ENCODE data around the gene PROM1. TPM values are rescaled to one million over a fixed set of nuclear protein-coding genes. Genes with fewer than 3 reads are reported as not detected.

Gene PROM1
- total RNA-seq, 2 experiments from 2014 or later = not detected

DNA sequence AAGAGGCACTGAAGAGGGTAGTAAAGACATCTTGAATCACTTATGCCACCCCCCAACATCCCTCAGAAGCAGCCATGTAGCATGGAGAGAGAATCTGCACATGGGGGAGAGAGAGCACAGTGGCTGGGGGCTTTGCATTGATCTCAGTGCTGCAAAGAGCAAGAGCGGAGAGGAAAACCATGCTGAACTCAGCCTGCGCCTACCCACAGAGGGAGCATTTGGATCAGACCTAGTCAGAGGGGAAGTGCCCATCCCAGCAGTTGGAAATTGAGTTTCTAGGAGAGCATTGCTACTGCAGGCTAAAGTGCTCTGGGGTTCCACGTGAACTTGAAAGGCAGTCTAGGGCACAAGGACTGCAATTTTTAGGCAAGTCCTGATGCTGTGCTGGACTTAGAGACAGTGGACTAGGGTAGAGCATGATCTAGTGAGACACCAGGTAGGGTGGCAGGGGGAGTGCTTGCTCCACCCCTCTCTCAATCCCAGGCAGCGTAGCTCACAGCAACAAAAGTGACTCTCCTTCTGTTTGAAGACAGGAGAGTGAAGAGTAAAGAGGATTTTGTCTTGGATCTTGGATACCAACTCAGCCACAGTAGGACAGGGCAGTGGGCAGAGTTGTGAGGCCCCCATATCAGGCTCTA, 9.0 kb upstream of the PROM1 start:
- Mint-ChIP-seq H3K36me3 (no peaks in the 10 kb centered on the region), H3K9me3 (no peaks in the 10 kb centered on the region), H3K4me1 (no peaks in the 10 kb centered on the region), H3K27me3 (peaks cover 41% of the 10 kb centered on the region), H3K27ac (no peak overlapping the region), H3K4me3 (no peak overlapping the region)
- DNase-seq (no peak), ATAC-seq (ENCODE audit: low read depth) (no peak)
- POLR2A ChIA-PET = no interaction called here

DNA sequence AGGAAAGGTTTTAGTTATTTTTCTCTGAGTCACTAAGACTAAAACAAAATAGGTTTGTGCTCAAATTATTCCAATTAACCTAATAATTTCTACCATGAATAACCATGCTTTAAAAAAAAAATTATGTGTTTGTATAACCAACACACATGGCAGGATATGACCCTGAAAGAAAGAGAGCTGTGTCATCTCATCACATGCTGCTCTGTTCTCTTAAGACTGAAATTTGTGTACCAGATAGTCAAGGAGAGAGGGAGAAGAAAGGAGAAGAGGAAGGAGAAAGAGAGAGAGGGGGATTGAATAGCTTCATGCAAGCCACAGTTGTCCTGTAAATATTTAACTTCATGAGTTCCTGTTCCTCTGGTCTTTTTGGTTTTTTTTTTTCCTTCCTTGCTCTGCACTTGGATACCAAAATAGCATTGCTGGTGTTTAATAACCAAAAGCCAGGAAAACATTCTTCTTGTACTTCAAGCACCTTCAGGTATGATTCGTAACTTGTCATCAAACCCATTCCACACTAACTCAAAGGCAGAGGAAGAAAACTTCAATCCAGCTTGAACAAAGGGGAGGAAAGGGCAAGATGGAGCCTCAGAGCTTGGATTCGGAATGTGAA, 6.4 kb upstream of the PROM1 start:
- Mint-ChIP-seq H3K4me1 (no peaks in the 10 kb centered on the region), H3K9me3 (no peaks in the 10 kb centered on the region), H3K36me3 (no peaks in the 10 kb centered on the region), H3K4me3 (no peak overlapping the region), H3K27me3 (peaks cover 42% of the 10 kb centered on the region), H3K27ac (no peak overlapping the region)
- DNase-seq = no peak
- ATAC-seq (ENCODE audit: low read depth) = no peak
- POLR2A ChIA-PET = no interaction called here

DNA sequence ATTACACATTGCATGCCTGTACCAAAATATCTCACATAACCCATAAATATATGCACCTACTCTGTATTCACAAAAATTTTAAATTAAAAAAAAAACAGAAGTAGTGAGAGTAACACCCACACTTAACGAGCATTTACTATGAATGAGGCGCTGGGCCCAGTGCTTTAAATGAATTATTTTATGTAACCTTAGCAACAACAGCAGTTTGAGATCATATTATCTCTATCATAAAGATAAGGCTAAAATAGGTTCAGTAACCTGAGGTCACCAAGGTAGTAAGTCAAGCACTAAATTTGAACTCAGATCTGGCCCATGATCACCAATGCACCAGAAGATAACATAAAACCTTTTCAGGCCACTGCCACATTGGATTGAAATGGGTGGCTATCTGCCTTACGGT, 5.3 kb upstream of the PROM1 start:
- H3K4me1 Mint-ChIP-seq = peaks cover under 1% of the 10 kb centered on the region
- H3K36me3 Mint-ChIP-seq = no peaks in the 10 kb centered on the region
- no peak overlapping the region for H3K27ac Mint-ChIP-seq
- H3K9me3 Mint-ChIP-seq = peaks cover 2% of the 10 kb centered on the region
- ATAC-seq (ENCODE audit: low read depth) = no peak
- no peak for DNase-seq
- peaks cover 52% of the 10 kb centered on the region for H3K27me3 Mint-ChIP-seq
- no peak overlapping the region for H3K4me3 Mint-ChIP-seq
- POLR2A ChIA-PET = no interaction called here

DNA sequence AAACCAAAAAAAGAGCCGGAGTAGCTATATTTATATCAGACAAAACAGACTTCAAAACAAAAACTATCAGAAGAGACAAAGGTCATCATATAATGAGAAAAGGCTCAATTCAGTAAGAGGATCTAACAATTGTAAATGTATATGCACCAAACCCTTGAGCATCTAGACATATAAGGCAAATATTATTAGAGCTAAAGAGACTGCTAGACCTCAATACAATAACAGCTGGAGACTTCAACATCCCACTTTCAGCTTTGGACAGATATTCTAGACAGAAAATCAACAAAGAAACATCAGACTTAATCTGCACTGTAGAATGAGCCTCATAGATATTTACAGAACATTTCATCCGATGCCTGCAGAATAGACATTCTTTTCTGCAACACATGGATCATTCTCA, 4.8 kb upstream of the PROM1 start:
- no peak for DNase-seq
- POLR2A ChIA-PET = no interaction called here
- Mint-ChIP-seq H3K4me3 (no peak overlapping the region), H3K9me3 (peaks cover 2% of the 10 kb centered on the region), H3K36me3 (no peaks in the 10 kb centered on the region), H3K4me1 (peaks cover 3% of the 10 kb centered on the region), H3K27me3 (peaks cover 55% of the 10 kb centered on the region), H3K27ac (no peak overlapping the region)
- no peak for ATAC-seq (ENCODE audit: low read depth)

DNA sequence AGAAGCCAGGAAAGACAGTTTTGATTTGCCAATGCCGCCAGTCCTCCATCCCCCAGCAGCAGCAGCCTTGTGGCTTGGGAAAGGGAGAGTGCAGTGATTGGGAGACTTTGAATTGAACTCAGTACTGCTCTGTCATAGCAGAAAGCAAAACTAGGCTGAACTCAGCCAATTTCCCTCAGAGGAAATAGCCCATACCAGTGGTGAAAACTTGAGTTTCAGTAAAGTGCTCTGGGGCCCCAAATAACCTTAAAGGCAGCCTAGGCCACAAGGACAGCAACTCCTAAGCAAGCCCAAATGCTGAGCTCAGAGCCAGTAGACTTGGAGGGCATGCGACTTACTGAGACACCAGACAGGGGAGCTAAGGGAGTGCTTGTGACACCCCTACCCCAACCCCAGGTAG, 2.0 kb upstream of the PROM1 start:
- Mint-ChIP-seq H3K9me3 (peaks cover 2% of the 10 kb centered on the region), H3K4me3 (no peak overlapping the region), H3K36me3 (no peaks in the 10 kb centered on the region), H3K27me3 (peaks cover 79% of the 10 kb centered on the region), H3K27ac (no peak overlapping the region), H3K4me1 (peaks cover 8% of the 10 kb centered on the region)
- POLR2A ChIA-PET = no interaction called here
- no peak for DNase-seq
- ATAC-seq (ENCODE audit: low read depth) = no peak

DNA sequence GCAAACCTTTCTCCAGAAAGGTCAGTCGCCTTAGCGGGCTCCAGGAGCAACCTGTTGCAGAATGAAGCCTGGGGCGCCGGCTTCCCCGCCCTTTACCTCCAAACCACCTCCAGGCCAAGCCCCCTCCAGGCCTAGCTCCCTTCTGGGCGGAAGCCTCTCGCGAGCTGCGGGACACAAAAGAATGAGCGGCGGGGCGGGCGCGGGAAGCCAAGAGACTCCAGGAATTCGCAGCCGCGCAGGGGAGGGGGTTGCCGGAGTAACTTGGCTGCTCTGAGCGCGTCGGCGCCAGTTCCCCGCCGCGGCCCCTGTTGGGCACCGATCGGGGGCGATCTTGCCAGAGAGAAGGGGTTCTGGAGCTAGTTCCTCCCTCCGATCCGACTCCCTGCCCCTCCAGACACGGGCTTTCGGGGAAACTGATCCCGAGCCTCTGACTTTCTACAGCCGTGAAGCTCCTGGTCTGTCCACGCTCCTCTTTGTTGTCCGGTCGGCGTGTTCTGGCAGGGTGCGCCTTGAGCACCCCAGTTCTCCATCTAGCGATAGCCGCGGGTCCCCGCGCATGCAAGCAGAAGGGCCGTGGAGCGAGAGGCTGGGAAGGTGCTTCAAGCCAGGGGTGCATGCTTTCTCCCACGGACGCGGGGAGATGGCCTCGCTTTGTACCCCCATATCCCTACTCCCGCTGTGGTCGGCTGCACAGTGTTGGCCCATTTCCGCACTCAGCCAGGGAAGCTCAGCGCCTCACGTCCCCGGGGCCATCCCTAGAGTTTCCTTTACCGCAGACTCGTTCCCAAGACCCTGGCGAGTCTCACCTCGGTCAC, 1.2 kb downstream of the PROM1 start:
- POLR2A ChIA-PET = no interaction called here
- Mint-ChIP-seq H3K4me3 (peak overlapping the region; percentile 50), H3K4me1 (peaks cover 8% of the 10 kb centered on the region), H3K9me3 (peaks cover 2% of the 10 kb centered on the region), H3K36me3 (no peaks in the 10 kb centered on the region), H3K27ac (no peak overlapping the region), H3K27me3 (peaks cover 75% of the 10 kb centered on the region)
- peak; percentile 55 for ATAC-seq (ENCODE audit: low read depth)
- peak; percentile 46 for DNase-seq

DNA sequence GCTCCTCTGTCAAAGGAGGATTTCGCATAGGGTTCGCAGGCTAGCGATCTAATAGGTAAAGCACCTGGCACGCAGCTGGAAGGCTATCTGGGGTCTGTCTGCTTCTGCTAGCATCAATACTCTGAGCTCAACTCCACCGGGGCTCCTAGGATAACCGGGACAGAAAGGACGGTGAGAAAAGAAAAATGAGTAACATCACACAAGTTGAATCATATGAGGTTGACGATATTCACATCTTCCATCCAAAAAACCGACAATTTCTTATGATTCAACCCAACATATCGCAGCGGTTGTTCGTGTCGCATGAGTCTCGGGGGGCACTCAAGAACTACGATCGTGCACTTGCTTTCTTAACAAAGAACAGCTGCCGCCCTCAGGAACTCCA, 1.8 kb downstream of the PROM1 start:
- H3K27me3 Mint-ChIP-seq = peaks cover 69% of the 10 kb centered on the region
- H3K36me3 Mint-ChIP-seq = no peaks in the 10 kb centered on the region
- H3K4me1 Mint-ChIP-seq = peaks cover 8% of the 10 kb centered on the region
- peaks cover 2% of the 10 kb centered on the region for H3K9me3 Mint-ChIP-seq
- no peak overlapping the region for H3K27ac Mint-ChIP-seq
- POLR2A ChIA-PET = no interaction called here
- peak overlapping the region; percentile 50 for H3K4me3 Mint-ChIP-seq
- DNase-seq (no peak), ATAC-seq (ENCODE audit: low read depth) (peak; percentile 23)

DNA sequence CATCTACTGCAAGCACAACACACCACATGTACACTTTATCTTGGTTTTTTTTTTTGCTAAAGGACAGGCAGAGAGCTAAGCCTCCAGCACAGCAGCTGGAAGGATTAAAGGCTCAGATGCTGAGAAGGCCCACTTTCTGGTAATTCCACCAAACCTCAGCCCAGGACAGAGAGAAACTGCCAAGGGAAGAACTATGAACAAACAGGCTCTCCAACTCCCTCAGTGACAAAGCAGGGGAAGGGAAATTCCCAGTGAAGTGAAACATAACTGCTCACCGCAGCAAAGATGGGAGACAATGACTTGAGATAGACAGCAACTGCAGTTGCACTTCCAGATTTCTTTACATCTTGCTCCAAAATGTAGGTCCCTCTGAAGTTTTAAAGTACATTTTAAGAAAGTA, 4.8 kb downstream of the PROM1 start:
- H3K4me3 Mint-ChIP-seq = no peak overlapping the region
- no peaks in the 10 kb centered on the region for H3K36me3 Mint-ChIP-seq
- POLR2A ChIA-PET = no interaction called here
- no peak for DNase-seq
- H3K27ac Mint-ChIP-seq = no peak overlapping the region
- no peak for ATAC-seq (ENCODE audit: low read depth)
- H3K9me3 Mint-ChIP-seq = no peaks in the 10 kb centered on the region
- peaks cover 7% of the 10 kb centered on the region for H3K4me1 Mint-ChIP-seq
- H3K27me3 Mint-ChIP-seq = peaks cover 46% of the 10 kb centered on the region

DNA sequence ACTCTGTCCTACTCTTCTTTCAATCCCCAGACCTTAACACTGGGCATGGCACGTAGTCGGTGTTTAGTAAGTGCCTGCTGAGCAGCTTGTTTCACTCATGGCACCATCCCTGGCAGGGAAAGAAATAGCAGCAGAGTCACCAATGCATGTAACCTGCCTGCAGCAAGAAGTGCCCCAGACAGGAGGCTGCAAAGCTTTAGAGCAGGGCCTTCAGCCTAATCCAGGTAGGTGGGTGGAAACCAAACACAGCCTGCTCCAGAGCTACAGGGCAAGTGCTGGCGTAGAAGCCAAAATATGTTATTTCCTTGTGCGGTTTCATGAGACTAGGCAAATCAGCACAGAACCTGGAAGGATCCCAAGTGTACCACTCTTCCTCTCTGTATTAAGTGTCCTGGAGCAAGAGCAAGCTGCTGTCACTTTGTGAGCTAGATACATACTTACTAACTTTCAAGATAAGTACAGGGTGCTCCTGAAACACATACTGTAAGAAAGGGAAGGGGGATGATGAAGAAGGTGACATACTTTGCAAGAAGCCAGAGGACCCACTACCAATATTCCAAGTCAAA, 5.5 kb downstream of the PROM1 start:
- Mint-ChIP-seq H3K4me1 (peaks cover 5% of the 10 kb centered on the region), H3K4me3 (no peak overlapping the region), H3K9me3 (no peaks in the 10 kb centered on the region), H3K36me3 (no peaks in the 10 kb centered on the region), H3K27ac (no peak overlapping the region), H3K27me3 (peaks cover 47% of the 10 kb centered on the region)
- POLR2A ChIA-PET = no interaction called here
- no peak for DNase-seq
- no peak for ATAC-seq (ENCODE audit: low read depth)

DNA sequence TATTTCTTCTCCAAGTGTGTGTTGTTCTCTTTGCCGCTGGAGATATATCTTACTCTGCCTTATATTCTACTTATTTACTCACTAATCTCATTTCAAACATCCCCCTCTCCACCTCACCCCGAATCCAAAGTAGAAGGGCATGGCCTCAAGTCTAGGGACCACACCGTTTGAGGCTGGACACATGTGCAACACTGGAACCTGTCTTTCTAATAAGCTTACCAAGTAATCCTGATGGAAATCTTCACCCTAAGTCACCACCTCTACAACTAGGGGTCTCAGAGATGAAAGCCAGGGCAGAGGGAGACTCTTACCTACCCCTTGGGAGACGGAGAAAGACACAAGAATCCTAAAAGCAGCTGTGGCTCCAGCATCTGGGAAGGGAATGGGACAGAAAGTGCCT, 6.0 kb downstream of the PROM1 start:
- Mint-ChIP-seq H3K36me3 (no peaks in the 10 kb centered on the region), H3K4me3 (no peak overlapping the region), H3K9me3 (no peaks in the 10 kb centered on the region), H3K27me3 (peaks cover 48% of the 10 kb centered on the region), H3K4me1 (peaks cover 5% of the 10 kb centered on the region), H3K27ac (no peak overlapping the region)
- POLR2A ChIA-PET = no interaction called here
- no peak for ATAC-seq (ENCODE audit: low read depth)
- no peak for DNase-seq

DNA sequence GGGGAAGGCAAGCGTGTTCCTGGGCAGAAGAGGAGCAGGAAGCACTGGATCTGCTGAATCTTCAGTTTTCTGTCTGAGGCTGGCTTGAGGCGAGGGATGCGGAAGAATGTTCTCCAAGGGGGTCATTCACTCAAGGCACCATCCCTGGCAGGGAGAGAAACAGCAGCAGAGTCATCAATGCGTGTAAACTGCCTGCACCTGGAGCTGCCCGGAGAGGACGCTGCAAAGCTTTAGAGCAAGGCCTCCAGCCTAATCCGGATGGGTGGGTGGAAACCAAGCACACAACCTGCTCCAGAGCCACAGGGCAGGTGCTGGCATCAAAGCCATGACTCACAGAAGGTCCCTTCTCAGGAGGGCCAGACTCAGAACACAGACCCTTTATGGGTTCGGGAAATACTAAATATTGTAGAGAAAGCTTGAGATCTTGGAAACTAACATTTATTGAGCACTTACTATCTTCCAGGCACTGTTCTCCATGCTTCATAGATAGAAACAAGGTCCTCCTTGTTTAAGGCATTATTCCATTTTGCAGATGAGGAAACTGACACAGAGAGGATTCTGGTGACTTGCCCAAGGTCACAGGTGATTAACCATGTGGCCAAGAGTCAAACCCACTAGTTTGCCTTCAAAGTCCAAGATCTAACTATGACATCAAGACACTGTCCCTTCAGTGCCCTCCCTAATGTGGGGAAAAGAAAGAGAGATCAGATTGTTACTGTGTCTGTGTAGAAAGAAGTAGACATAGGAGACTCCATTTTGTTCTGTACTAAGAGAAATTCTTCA, 7.7 kb downstream of the PROM1 start:
- Mint-ChIP-seq H3K4me1 (peaks cover 3% of the 10 kb centered on the region), H3K27me3 (peaks cover 34% of the 10 kb centered on the region), H3K9me3 (no peaks in the 10 kb centered on the region), H3K4me3 (no peak overlapping the region), H3K36me3 (no peaks in the 10 kb centered on the region), H3K27ac (no peak overlapping the region)
- POLR2A ChIA-PET = no interaction called here
- ATAC-seq (ENCODE audit: low read depth) (no peak), DNase-seq (no peak)

DNA sequence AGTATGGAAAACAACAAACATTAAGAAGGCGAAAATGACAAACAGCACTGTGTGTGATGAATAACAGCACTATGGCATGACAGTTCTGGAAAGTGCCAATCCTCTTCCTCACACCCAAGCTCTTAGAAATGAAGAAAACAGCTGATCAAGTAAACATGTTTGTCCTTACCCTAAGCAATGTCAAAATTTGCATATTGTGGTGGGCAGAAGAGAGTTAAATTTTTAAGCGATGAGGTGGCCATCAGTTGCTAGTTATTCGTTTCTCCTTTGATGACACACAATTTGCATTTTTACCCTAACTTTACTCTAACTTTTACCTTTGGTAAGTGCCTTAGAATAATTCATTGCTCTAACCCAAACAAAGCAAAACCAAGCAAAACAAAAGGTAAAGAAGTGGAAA, 8.8 kb downstream of the PROM1 start:
- no peak overlapping the region for H3K27ac Mint-ChIP-seq
- H3K4me3 Mint-ChIP-seq = no peak overlapping the region
- DNase-seq = no peak
- no peak for ATAC-seq (ENCODE audit: low read depth)
- peaks cover 32% of the 10 kb centered on the region for H3K27me3 Mint-ChIP-seq
- H3K4me1 Mint-ChIP-seq = peaks cover 3% of the 10 kb centered on the region
- H3K36me3 Mint-ChIP-seq = no peaks in the 10 kb centered on the region
- POLR2A ChIA-PET = no interaction called here
- no peaks in the 10 kb centered on the region for H3K9me3 Mint-ChIP-seq

DNA sequence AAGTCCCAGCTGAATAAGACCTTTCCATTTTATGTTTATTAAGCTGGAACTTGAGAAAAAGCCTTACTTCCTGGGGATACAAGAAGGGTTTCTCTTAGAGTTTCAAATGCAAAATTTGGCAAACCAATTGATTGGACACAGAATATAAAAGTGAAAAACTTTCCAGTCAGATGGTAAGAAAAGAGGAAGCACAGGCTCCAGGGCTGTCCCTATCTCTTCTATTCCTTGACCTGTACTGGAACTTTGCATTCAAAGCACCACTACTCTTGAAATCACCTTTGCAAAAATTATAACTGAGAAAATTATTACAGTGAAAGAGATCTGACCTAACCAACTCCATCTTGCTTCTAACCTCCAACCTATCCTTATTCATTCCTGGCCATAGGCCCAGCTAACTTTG, 11.7 kb downstream of the PROM1 start:
- DNase-seq (no peak), ATAC-seq (ENCODE audit: low read depth) (no peak)
- Mint-ChIP-seq H3K4me3 (no peak overlapping the region), H3K36me3 (no peaks in the 10 kb centered on the region), H3K4me1 (peaks cover 3% of the 10 kb centered on the region), H3K27ac (no peak overlapping the region), H3K27me3 (peaks cover 23% of the 10 kb centered on the region), H3K9me3 (no peaks in the 10 kb centered on the region)
- POLR2A ChIA-PET = no interaction called here

All from activated naive CD8-positive, alpha-beta T cell treated with anti-CD3 and anti-CD28 coated beads, Interleukin-2, amount 10 ng/mL, durations not matched to agents 7 days and 5 days (primary cell).